ENCODE data around the gene EFR3B.

GRCh38 chr2:25076749-25077148 lies 34.9 kb downstream of the EFR3B start:
- TF ChIP-seq CTCF (IDR thresholded peaks at IDR 0.05) = no peak
- TF ChIP-seq POLR2A (IDR thresholded peaks at IDR 0.05) = no peak
